Aorta (tissue), 5 donors: ENCODE measurements around the gene SUCLG1. TPM values are rescaled to one million over a fixed set of nuclear protein-coding genes. Genes with fewer than 3 reads are reported as not detected.

ENCODE experiments used
- ATAC-seq: fragments of 200-7000 bp; cut with Tn5 transposase; one replicate; pipeline ENCODE4 v1.9.1; 2022; ENCODE audit warnings: moderate library complexity; ENCODE audit not compliant: low FRiP score
- DNase-seq, 2 donors: peaks; one replicate each; pipeline ENCODE4 v3.0.0-alpha.2; 2020
- H3K27ac ChIP-seq, 2 donors: one replicate each; pipeline ENCODE4 v1.5.1; 2013; ENCODE audit warnings: low read length in 2 of 2, mild to moderate bottlenecking in 2 of 2, moderate library complexity in 2 of 2, control low read depth in 1 of 2, inconsistent platforms in 1 of 2, low read depth in 1 of 2
- H3K27me3 ChIP-seq, 2 donors: one replicate each; pipeline ENCODE4 v1.6.1; 2013; ENCODE audit warnings: control low read depth in 1 of 2, low read length in 1 of 2, mild to moderate bottlenecking in 1 of 2, moderate library complexity in 1 of 2; ENCODE audit not compliant: insufficient read depth in 2 of 2, control insufficient read depth in 1 of 2
- H3K36me3 ChIP-seq, 2 donors: one replicate each; pipeline ENCODE4 v1.6.1; 2013; ENCODE audit warnings: control low read depth in 1 of 2, low read length in 1 of 2, mild to moderate bottlenecking in 1 of 2; ENCODE audit not compliant: insufficient read depth in 2 of 2, control insufficient read depth in 1 of 2
- H3K4me1 ChIP-seq, 2 donors: one replicate each; pipeline ENCODE4 v1.6.1; 2013; ENCODE audit warnings: low read length in 2 of 2, control low read depth in 1 of 2, mild to moderate bottlenecking in 1 of 2, moderate library complexity in 1 of 2; ENCODE audit not compliant: insufficient read depth in 2 of 2, control insufficient read depth in 1 of 2
- H3K4me3 ChIP-seq, 2 donors: one replicate each; pipeline ENCODE4 v1.5.1; 2013; ENCODE audit warnings: low read length in 2 of 2, control low read depth in 1 of 2, mild to moderate bottlenecking in 1 of 2
- H3K9me3 ChIP-seq: one replicate; pipeline ENCODE4 v1.6.1; 2013; ENCODE audit warnings: mild to moderate bottlenecking, low read length; ENCODE audit not compliant: control insufficient read depth
- WGBS, 2 donors: extraction: QIAGEN DNeasy Blood & Tissue Kit; methylation state at CpG; one replicate each; pipeline ENCODE4 v1.1.7; 2013; 5-methylcytosine and 5-hydroxymethylcytosine counted together
- intact Hi-C, 2 donors: fragments of 100-400 bp; cut with DNase I; formaldehyde crosslinking; loops; one replicate each; pipeline versions ENCODE4 v1.14.2 to v1.15.0; 2022
- polyA plus RNA-seq, 2 donors: library from polyadenylated mRNA; stranded (reverse); fragments of 200-250 nt; gene quantifications; one replicate each; pipeline ENCODE4 v1.2.3, GENCODE V29; 2013
- total RNA-seq, 2 donors: library from RNA; stranded (reverse); fragmentation: NEBNext Ultra II Directional; extraction: Animal tissue kit (Norgen Biotek cat#: 25700); gene quantifications; one replicate each; pipeline ENCODE4 v1.2.1, GENCODE V29; 2021
- donor health status: healthy with polysubstance abuse.
- donor health status: Bipolar disorder and iron deficiency.
- donor health status: DM: no; HTN: no; CAD: no.
- donor health status: DM: no; HTN: no; CAD: no.
- donor health status: DM: yes; HTN: yes; CAD: no.

Gene SUCLG1
- total and polyA plus RNA-seq, 4 donors, result 44.7 to 117 (median 50.3) TPM

- Histone ChIP-seq H3K27me3 (no peaks in the 10 kb centered on the region), H3K27ac (no peak overlapping the region), H3K4me3 (no peak overlapping the region), H3K36me3 (peaks cover 10 to 14% of the 10 kb centered on the region in 2 donors), H3K9me3 (no peaks in the 10 kb centered on the region), H3K4me1 (no peaks in the 10 kb centered on the region)
- intact Hi-C loops, result no loop called here
- ATAC-seq (no peak), DNase-seq (no peak)
- WGBS, 2 donors, result 87 to 93% methylated on average over 1 of the region's 1 CpG
Measured at GRCh38 chr2:84441505-84441904, 17.6 kb downstream of the SUCLG1 start.

GRCh38 chr2:84441036-84441435 is 18.0 kb downstream of the SUCLG1 start:
- no peak for DNase-seq
- Histone ChIP-seq H3K4me1 (no peaks in the 10 kb centered on the region), H3K27ac (no peak overlapping the region), H3K36me3 (peaks cover 10 to 14% of the 10 kb centered on the region in 2 donors), H3K4me3 (no peak overlapping the region), H3K27me3 (no peaks in the 10 kb centered on the region), H3K9me3 (no peaks in the 10 kb centered on the region)
- 87 to 93% methylated on average over 4 of the region's 4 CpGs for WGBS, 2 donors
- no peak for ATAC-seq
- intact Hi-C loops, result no loop called here

GRCh38 chr2:84435345-84436025 is 23.6 kb downstream of the SUCLG1 start:
- no peaks in the 10 kb centered on the region for H3K27me3 ChIP-seq
- no peaks in the 10 kb centered on the region for H3K4me1 ChIP-seq
- H3K4me3 ChIP-seq, result no peak overlapping the region
- 53% methylated on average over 6 of the region's 6 CpGs for WGBS, 2 donors
- peaks cover 9 to 12% of the 10 kb centered on the region in 2 donors for H3K36me3 ChIP-seq
- ATAC-seq (no peak), DNase-seq (no peak)
- H3K9me3 ChIP-seq, result no peaks in the 10 kb centered on the region
- intact Hi-C loops, result no loop called here
- H3K27ac ChIP-seq, result no peak overlapping the region

- no peaks in the 10 kb centered on the region for H3K27me3 ChIP-seq
- WGBS, 2 donors, result 90 to 93% methylated on average over 1 of the region's 1 CpG
- H3K36me3 ChIP-seq, result peaks cover 5 to 19% of the 10 kb centered on the region in 2 donors
- intact Hi-C loops, result no loop called here
- no peak overlapping the region for H3K27ac ChIP-seq
- no peaks in the 10 kb centered on the region for H3K9me3 ChIP-seq
- ATAC-seq, result no peak
- H3K4me3 ChIP-seq, result no peak overlapping the region
- no peaks in the 10 kb centered on the region for H3K4me1 ChIP-seq
- no peak for DNase-seq
Measured at GRCh38 chr2:84429328-84429727, 29.8 kb downstream of the SUCLG1 start.

GRCh38 chr2:84427235-84428138 is 31.6 kb downstream of the SUCLG1 start:
- 82% methylated on average over 2 of the region's 2 CpGs for WGBS, 2 donors
- no peak overlapping the region for H3K27ac ChIP-seq
- intact Hi-C loops, result no loop called here
- H3K36me3 ChIP-seq, result peaks cover 5 to 19% of the 10 kb centered on the region in 2 donors
- no peak for ATAC-seq
- no peaks in the 10 kb centered on the region for H3K27me3 ChIP-seq
- no peak overlapping the region for H3K4me3 ChIP-seq
- no peaks in the 10 kb centered on the region for H3K9me3 ChIP-seq
- no peaks in the 10 kb centered on the region for H3K4me1 ChIP-seq
- no peak for DNase-seq

GRCh38 chr2:84425310-84425709 is 33.8 kb downstream of the SUCLG1 start:
- H3K36me3 ChIP-seq, result peaks cover 5 to 15% of the 10 kb centered on the region in 2 donors
- H3K4me3 ChIP-seq, result no peak overlapping the region
- ATAC-seq (no peak), DNase-seq (no peak)
- intact Hi-C loops, result no loop called here
- no peaks in the 10 kb centered on the region for H3K4me1 ChIP-seq
- no peak overlapping the region for H3K27ac ChIP-seq
- WGBS, 2 donors, result 82% methylated on average over 3 of the region's 3 CpGs
- H3K9me3 ChIP-seq, result no peaks in the 10 kb centered on the region
- no peaks in the 10 kb centered on the region for H3K27me3 ChIP-seq

GRCh38 chr2:84424152-84424551 is 34.9 kb downstream of the SUCLG1 start:
- no peaks in the 10 kb centered on the region for H3K4me1 ChIP-seq
- no peak for DNase-seq
- no peaks in the 10 kb centered on the region for H3K27me3 ChIP-seq
- H3K27ac ChIP-seq, result no peak overlapping the region
- peaks cover 2 to 7% of the 10 kb centered on the region in 2 donors for H3K36me3 ChIP-seq
- no peak overlapping the region for H3K4me3 ChIP-seq
- intact Hi-C loops, result no loop called here
- no peak for ATAC-seq
- no peaks in the 10 kb centered on the region for H3K9me3 ChIP-seq

GRCh38 chr2:84421791-84422190 is 37.3 kb downstream of the SUCLG1 start:
- DNase-seq, result no peak
- intact Hi-C loops, result no loop called here
- no peak for ATAC-seq
- 87 to 95% methylated on average over 1 of the region's 1 CpG for WGBS, 2 donors
- Histone ChIP-seq H3K4me1 (no peaks in the 10 kb centered on the region), H3K27ac (no peak overlapping the region), H3K9me3 (no peaks in the 10 kb centered on the region), H3K4me3 (no peak overlapping the region), H3K27me3 (no peaks in the 10 kb centered on the region), H3K36me3 (peaks cover 0 to 5% of the 10 kb centered on the region in 2 donors)

GRCh38 chr2:84421197-84421596 is 37.9 kb downstream of the SUCLG1 start:
- intact Hi-C loops, result no loop called here
- no peak overlapping the region for H3K4me3 ChIP-seq
- H3K4me1 ChIP-seq, result no peaks in the 10 kb centered on the region
- DNase-seq (no peak), ATAC-seq (no peak)
- peaks cover 0 to 5% of the 10 kb centered on the region in 2 donors for H3K36me3 ChIP-seq
- no peak overlapping the region for H3K27ac ChIP-seq
- no peaks in the 10 kb centered on the region for H3K27me3 ChIP-seq
- 86 to 91% methylated on average over 2 of the region's 2 CpGs for WGBS, 2 donors
- no peaks in the 10 kb centered on the region for H3K9me3 ChIP-seq
